HG02870 (cell line): Measurements from ENCODE around the gene SKI.
"Not testable (repeated sequence)": the region's sequence is repeated elsewhere in the genome, so short reads cannot be mapped to it uniquely, and the experiment has no call there.

Source experiments
- ATAC-seq: cut with Tn5 transposase; IDR thresholded peaks from one replicate; pipeline ENCODE4 v1.9.1; 2021; ENCODE audit warnings: mild to moderate bottlenecking, moderate library complexity; ENCODE audit not compliant: unreplicated experiment

Gene SKI

GRCh38 chr1:2241820-2242219, 13.7 kb downstream of the SKI start:
- ATAC-seq = no peak

GRCh38 chr1:2242814-2243725, 15.0 kb downstream of the SKI start:
- no peak for ATAC-seq

GRCh38 chr1:2247045-2247394, 18.9 kb downstream of the SKI start:
- ATAC-seq = not testable (repeated sequence)

GRCh38 chr1:2247760-2248126, 19.6 kb downstream of the SKI start:
- no peak for ATAC-seq

- ATAC-seq = no peak
Observed at GRCh38 chr1:2248127-2248826, 20.2 kb downstream of the SKI start.

GRCh38 chr1:2248854-2249558, 20.9 kb downstream of the SKI start:
- ATAC-seq = no peak

GRCh38 chr1:2249559-2249906, 21.4 kb downstream of the SKI start:
- no peak for ATAC-seq

GRCh38 chr1:2250721-2251281, 22.7 kb downstream of the SKI start:
- no peak for ATAC-seq

GRCh38 chr1:2251363-2251762, 23.2 kb downstream of the SKI start:
- ATAC-seq = no peak

GRCh38 chr1:2251786-2252185, 23.7 kb downstream of the SKI start:
- no peak for ATAC-seq

GRCh38 chr1:2252423-2252822, 24.3 kb downstream of the SKI start:
- ATAC-seq = no peak

GRCh38 chr1:2253036-2253796, 25.1 kb downstream of the SKI start:
- no peak for ATAC-seq

GRCh38 chr1:2253797-2254480, 25.8 kb downstream of the SKI start:
- ATAC-seq = no peak

GRCh38 chr1:2255047-2255419, 26.9 kb downstream of the SKI start:
- ATAC-seq = no peak

- no peak for ATAC-seq
Observed at GRCh38 chr1:2255420-2256369, 27.6 kb downstream of the SKI start.

- no peak for ATAC-seq
Observed at GRCh38 chr1:2256435-2257244, 28.5 kb downstream of the SKI start.

- no peak for ATAC-seq
Observed at GRCh38 chr1:2257245-2257627, 29.1 kb downstream of the SKI start.

- ATAC-seq = no peak
Observed at GRCh38 chr1:2258122-2258681, 30.1 kb downstream of the SKI start.
